Activated naive CD8-positive, alpha-beta T cell treated with anti-CD3 and anti-CD28 coated beads, Interleukin-2, amount 50 U/mL, for 24 hours (primary cell): Measurements from ENCODE around the gene MAPK13.

Source experiments
- ATAC-seq: fragments of 150-1000 bp; cut with Tn5 transposase; one replicate; pipeline ENCODE4 v1.10.0; 2021
- DNase-seq: peaks from one replicate; pipeline ENCODE4 v3.0.0; 2021
- H3K27ac Mint-ChIP-seq: one replicate; pipeline ENCODE4 v1.8.0; 2021; ENCODE audit warnings: mild to moderate bottlenecking, mixed read lengths
- H3K27me3 Mint-ChIP-seq: one replicate; pipeline ENCODE4 v1.8.0; 2021; ENCODE audit warnings: mixed read lengths
- H3K36me3 Mint-ChIP-seq: one replicate; pipeline ENCODE4 v1.8.0; 2021; ENCODE audit warnings: low read depth, mixed read lengths
- H3K4me1 Mint-ChIP-seq: one replicate; pipeline ENCODE4 v1.8.0; 2021; ENCODE audit warnings: mixed read lengths
- H3K4me3 Mint-ChIP-seq: one replicate; pipeline ENCODE4 v1.8.0; 2021; ENCODE audit warnings: mild to moderate bottlenecking, moderate library complexity, mixed read lengths
- H3K9me3 Mint-ChIP-seq: one replicate; pipeline ENCODE4 v1.8.0; 2021; ENCODE audit warnings: mixed read lengths

MAPK13 gene

DNA sequence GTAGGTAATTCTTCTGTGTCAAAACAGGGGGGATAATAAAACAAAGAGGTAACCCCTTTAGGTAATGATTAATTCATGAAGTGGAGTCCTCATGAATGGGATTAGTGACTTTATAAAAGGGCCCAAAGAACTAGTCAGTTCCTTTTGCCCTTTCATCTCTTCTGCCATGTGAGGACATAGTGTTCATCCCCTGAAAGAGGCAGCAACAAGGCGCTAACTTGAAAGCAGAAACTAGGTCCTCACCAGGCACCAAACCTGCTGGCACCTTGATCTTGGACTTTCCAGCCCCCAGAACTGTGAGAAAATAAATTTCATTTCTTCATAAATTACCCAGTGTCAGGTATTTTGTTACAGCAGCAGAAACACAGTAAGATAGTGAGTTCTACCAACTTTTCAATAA, 49.8 kb downstream of the MAPK13 start:
- Mint-ChIP-seq H3K4me1 (peaks cover 7% of the 10 kb centered on the region), H3K27me3 (no peaks in the 10 kb centered on the region), H3K9me3 (peaks cover 15% of the 10 kb centered on the region), H3K4me3 (no peak overlapping the region), H3K36me3 (peaks cover 21% of the 10 kb centered on the region), H3K27ac (no peak overlapping the region)
- no peak for ATAC-seq
- DNase-seq = no peak

DNA sequence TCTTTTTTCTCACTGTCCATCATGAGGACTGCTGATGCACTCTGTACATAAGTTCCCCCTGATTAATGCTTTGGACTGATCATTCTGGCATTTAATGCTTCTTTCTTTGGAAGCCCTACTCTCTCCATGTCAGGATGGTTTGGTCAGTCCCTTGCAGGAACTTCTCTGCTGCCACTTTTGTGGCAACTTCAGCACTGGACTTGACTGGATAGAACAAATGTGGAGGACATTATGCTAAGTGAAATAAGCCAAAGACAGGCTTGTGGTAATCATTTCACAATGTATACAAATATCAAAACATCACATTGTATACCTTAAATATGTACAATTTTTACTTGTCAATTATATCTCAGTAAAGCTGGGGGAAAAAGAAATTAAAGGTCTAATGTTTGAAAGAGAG, 54.0 kb downstream of the MAPK13 start:
- Mint-ChIP-seq H3K4me1 (no peaks in the 10 kb centered on the region), H3K36me3 (no peaks in the 10 kb centered on the region), H3K27ac (no peak overlapping the region), H3K27me3 (no peaks in the 10 kb centered on the region), H3K4me3 (no peak overlapping the region), H3K9me3 (peaks cover 2% of the 10 kb centered on the region)
- no peak for ATAC-seq
- no peak for DNase-seq

DNA sequence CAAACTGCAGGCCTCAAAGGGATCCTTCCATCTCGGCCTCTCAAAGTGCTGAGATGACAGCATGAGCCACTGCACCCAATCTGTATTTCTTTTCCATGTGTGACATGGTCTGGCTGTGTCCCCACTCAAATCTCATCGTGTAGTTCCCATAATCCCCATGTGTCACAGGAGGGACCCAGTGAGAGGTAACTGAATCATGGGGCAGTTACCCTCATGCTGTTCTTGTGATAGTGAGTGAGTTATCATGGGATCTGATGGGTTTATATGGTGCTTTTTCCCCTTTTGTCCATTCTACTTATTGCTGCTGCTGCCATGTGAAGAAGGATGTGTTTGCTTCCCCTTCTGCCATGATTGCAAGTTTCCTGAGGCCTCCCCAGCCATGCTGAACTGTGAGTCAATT, 55.9 kb downstream of the MAPK13 start:
- ATAC-seq = no peak
- Mint-ChIP-seq H3K36me3 (no peaks in the 10 kb centered on the region), H3K4me3 (no peak overlapping the region), H3K4me1 (no peaks in the 10 kb centered on the region), H3K27me3 (no peaks in the 10 kb centered on the region), H3K27ac (no peak overlapping the region), H3K9me3 (no peaks in the 10 kb centered on the region)
- no peak for DNase-seq

DNA sequence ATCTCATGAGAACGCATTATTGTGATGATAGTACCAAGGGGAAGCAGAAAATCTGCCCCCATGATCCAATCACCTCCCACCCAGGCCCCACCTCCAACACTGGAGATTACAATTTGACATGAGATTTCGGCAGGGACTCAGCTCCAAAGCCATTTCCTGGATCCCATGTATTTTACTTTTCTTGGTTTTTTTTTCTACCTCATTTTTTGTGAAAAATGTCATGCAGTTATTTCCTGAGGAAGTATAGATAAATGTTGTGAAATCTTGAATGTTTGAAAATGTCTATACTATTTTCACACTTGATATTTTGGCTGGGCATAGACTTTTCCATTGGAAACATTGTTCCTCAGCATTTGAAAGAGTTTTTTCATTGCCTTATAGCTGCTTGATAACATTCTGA, 57.1 kb downstream of the MAPK13 start:
- no peak for ATAC-seq
- no peaks in the 10 kb centered on the region for H3K9me3 Mint-ChIP-seq
- H3K4me3 Mint-ChIP-seq = no peak overlapping the region
- no peaks in the 10 kb centered on the region for H3K4me1 Mint-ChIP-seq
- no peaks in the 10 kb centered on the region for H3K36me3 Mint-ChIP-seq
- DNase-seq = no peak
- H3K27ac Mint-ChIP-seq = no peak overlapping the region
- H3K27me3 Mint-ChIP-seq = no peaks in the 10 kb centered on the region
